HG03378 (cell line): ENCODE results near the gene ZC3H10.
"Not testable (repeated sequence)": the region's sequence is repeated elsewhere in the genome, so short reads cannot be mapped to it uniquely, and the experiment has no call there.

Experiments
- ATAC-seq: cut with Tn5 transposase; IDR thresholded peaks from one replicate; pipeline ENCODE4 v1.9.1; 2021; ENCODE audit warnings: mild to moderate bottlenecking, moderate library complexity; ENCODE audit not compliant: unreplicated experiment

The ZC3H10 gene

GRCh38 chr12:56117778-56118687, at the start of gene ZC3H10:
TSS of gene ZC3H10 (plus strand) at chr12:56118266. CDS start at chr12:56120563, 2,297 bp downstream.
- ATAC-seq, result peak; percentile 79

GRCh38 chr12:56071648-56072047, 46.4 kb upstream of the ZC3H10 start:
- no peak for ATAC-seq

GRCh38 chr12:56074396-56074795, 43.7 kb upstream of the ZC3H10 start:
- no peak for ATAC-seq

GRCh38 chr12:56077966-56078365, 40.1 kb upstream of the ZC3H10 start:
- ATAC-seq, result not testable (repeated sequence)

GRCh38 chr12:56078427-56078826, 39.6 kb upstream of the ZC3H10 start:
- no peak for ATAC-seq

- ATAC-seq, result no peak
These were observed 38.9 kb upstream of the ZC3H10 start for GRCh38 chr12:56078931-56079722.

GRCh38 chr12:56079723-56080555, 38.1 kb upstream of the ZC3H10 start, which contains the start of gene ERBB3:
TSS of gene ERBB3 (plus strand) at chr12:56080165. CDS start at chr12:56080301, 136 bp downstream.
- no peak for ATAC-seq

- ATAC-seq, result no peak
These were observed 37.4 kb upstream of the ZC3H10 start for GRCh38 chr12:56080556-56081138.

GRCh38 chr12:56081393-56082347, 36.4 kb upstream of the ZC3H10 start:
- ATAC-seq, result no peak

GRCh38 chr12:56082382-56082781, 35.7 kb upstream of the ZC3H10 start:
- ATAC-seq, result no peak

GRCh38 chr12:56082967-56083366, 35.1 kb upstream of the ZC3H10 start:
- no peak for ATAC-seq

GRCh38 chr12:56084958-56085543, 33.0 kb upstream of the ZC3H10 start:
- ATAC-seq, result no peak

GRCh38 chr12:56086096-56086495, 32.0 kb upstream of the ZC3H10 start:
- ATAC-seq, result no peak

GRCh38 chr12:56086608-56087007, 31.5 kb upstream of the ZC3H10 start:
- no peak for ATAC-seq

- no peak for ATAC-seq
These were observed 30.8 kb upstream of the ZC3H10 start for GRCh38 chr12:56087220-56087619.

- no peak for ATAC-seq
These were observed 20.3 kb upstream of the ZC3H10 start for GRCh38 chr12:56097738-56098137.

- ATAC-seq, result no peak
These were observed 19.5 kb upstream of the ZC3H10 start for GRCh38 chr12:56098592-56098991.

- no peak for ATAC-seq
These were observed 18.3 kb upstream of the ZC3H10 start for GRCh38 chr12:56099787-56100186.

- no peak for ATAC-seq
These were observed 17.0 kb upstream of the ZC3H10 start for GRCh38 chr12:56101045-56101444.
